ENCODE data around the gene EIF1AX. TPM values are rescaled to one million over a fixed set of nuclear protein-coding genes. Genes with fewer than 3 reads are reported as not detected.

Gene EIF1AX
- total and polyA plus RNA-seq, 2 experiments from 2014 or later, result 54.1 to 126 TPM

- 60 to 61% methylated on average over 6 of the region's 6 CpGs for WGBS, 2 experiments (ENCODE audit: low coverage in 1 of 2, low lambda C conversion rate in 2 of 2, missing lambda C conversion rate in 2 of 2)
- Histone ChIP-seq H3K4me1 (ENCODE audit: insufficient read depth) (peaks cover 14% of the 10 kb centered on the region; the same call in 1 of the 2 replicates), H3F3A (ENCODE audit: insufficient read depth) (peaks cover 25% of the 10 kb centered on the region), H3K4me2 (ENCODE audit: unreplicated experiment) (no peak overlapping the region), H3K79me2 (ENCODE audit: insufficient read depth) (peaks cover 31% of the 10 kb centered on the region), H3K4me3 (no peak overlapping the region), H3K36me3 (ENCODE audit: low read depth) (peaks cover 8% of the 10 kb centered on the region), H4K20me1 (ENCODE audit: insufficient read depth) (peaks cover 15% of the 10 kb centered on the region), H3K9ac (no peak overlapping the region), H3K27ac (no peak overlapping the region), H2AFZ (no peak overlapping the region), H3K27me3 (replicated peaks; ENCODE audit: insufficient read depth) (no peaks in the 10 kb centered on the region), H3K9me2 (ENCODE audit: insufficient read depth) (no peaks in the 10 kb centered on the region), H3K9me3 (ENCODE audit: low read depth) (no peaks in the 10 kb centered on the region)
- in situ Hi-C loops (cut with MboI), result no loop called here
- no peak for TF ChIP-seq EZH2 (IDR thresholded peaks at IDR 0.05; ENCODE audit: insufficient read depth, poor library complexity, severe bottlenecking)
- no peak for TF ChIP-seq EZH2phosphoT487 (IDR thresholded peaks at IDR 0.05; ENCODE audit: insufficient read depth, low read depth)
- no peak for DNase-seq
Measured at GRCh38 chrX:20143111-20143510, 1.5 kb upstream of the EIF1AX start.

GRCh38 chrX:20140420-20140819 is 1.2 kb downstream of the EIF1AX start:
- TF ChIP-seq EZH2 (IDR thresholded peaks at IDR 0.05; ENCODE audit: insufficient read depth, poor library complexity, severe bottlenecking) (no peak), EZH2phosphoT487 (IDR thresholded peaks at IDR 0.05; ENCODE audit: insufficient read depth, low read depth) (no peak)
- peak; percentile 27 for DNase-seq
- peaks cover 57% of the 10 kb centered on the region for H3K79me2 ChIP-seq (ENCODE audit: insufficient read depth)
- WGBS, 2 experiments (ENCODE audit: low coverage in 1 of 2, low lambda C conversion rate in 2 of 2, missing lambda C conversion rate in 2 of 2), result 0 to 3% methylated on average over 3 of the region's 3 CpGs
- peak overlapping the region; percentile 96 for H3K4me2 ChIP-seq (ENCODE audit: unreplicated experiment)
- peaks cover 15% of the 10 kb centered on the region for H4K20me1 ChIP-seq (ENCODE audit: insufficient read depth)
- peaks cover 21% of the 10 kb centered on the region for H3K36me3 ChIP-seq (ENCODE audit: low read depth)
- H3K9ac ChIP-seq, result peak overlapping the region; percentile 96
- peak overlapping the region; percentile 91 for H3K27ac ChIP-seq
- H3F3A ChIP-seq (ENCODE audit: insufficient read depth), result peaks cover 28% of the 10 kb centered on the region
- peaks cover 14% of the 10 kb centered on the region; the same call in 1 of the 2 replicates for H3K4me1 ChIP-seq (ENCODE audit: insufficient read depth)
- H3K27me3 ChIP-seq (replicated peaks; ENCODE audit: insufficient read depth), result no peaks in the 10 kb centered on the region
- in situ Hi-C loops (cut with MboI), result no loop called here
- no peaks in the 10 kb centered on the region for H3K9me3 ChIP-seq (ENCODE audit: low read depth)
- H2AFZ ChIP-seq, result no peak overlapping the region
- H3K4me3 ChIP-seq, result peak overlapping the region; percentile 82
- H3K9me2 ChIP-seq (ENCODE audit: insufficient read depth), result no peaks in the 10 kb centered on the region

- Histone ChIP-seq H3K4me3 (peak overlapping the region; percentile 82), H3K36me3 (ENCODE audit: low read depth) (peaks cover 23% of the 10 kb centered on the region), H3K4me1 (ENCODE audit: insufficient read depth) (peaks cover 14% of the 10 kb centered on the region; the same call in 1 of the 2 replicates), H3K27ac (peak overlapping the region; percentile 91), H3F3A (ENCODE audit: insufficient read depth) (peaks cover 28% of the 10 kb centered on the region), H3K9me3 (ENCODE audit: low read depth) (no peaks in the 10 kb centered on the region), H3K27me3 (replicated peaks; ENCODE audit: insufficient read depth) (no peaks in the 10 kb centered on the region), H3K4me2 (ENCODE audit: unreplicated experiment) (peak overlapping the region; percentile 96), H3K79me2 (ENCODE audit: insufficient read depth) (peaks cover 62% of the 10 kb centered on the region), H4K20me1 (ENCODE audit: insufficient read depth) (peaks cover 15% of the 10 kb centered on the region), H3K9ac (peak overlapping the region; percentile 96), H3K9me2 (ENCODE audit: insufficient read depth) (no peaks in the 10 kb centered on the region), H2AFZ (no peak overlapping the region)
- in situ Hi-C loops (cut with MboI), result no loop called here
- DNase-seq, result peak; percentile 90
- 12 to 15% methylated on average over 2 of the region's 2 CpGs for WGBS, 2 experiments (ENCODE audit: low coverage in 1 of 2, low lambda C conversion rate in 2 of 2, missing lambda C conversion rate in 2 of 2)
- no peak for TF ChIP-seq EZH2phosphoT487 (IDR thresholded peaks at IDR 0.05; ENCODE audit: insufficient read depth, low read depth)
- no peak for TF ChIP-seq EZH2 (IDR thresholded peaks at IDR 0.05; ENCODE audit: insufficient read depth, poor library complexity, severe bottlenecking)
Measured at GRCh38 chrX:20139966-20140365, 1.7 kb downstream of the EIF1AX start.

DNA sequence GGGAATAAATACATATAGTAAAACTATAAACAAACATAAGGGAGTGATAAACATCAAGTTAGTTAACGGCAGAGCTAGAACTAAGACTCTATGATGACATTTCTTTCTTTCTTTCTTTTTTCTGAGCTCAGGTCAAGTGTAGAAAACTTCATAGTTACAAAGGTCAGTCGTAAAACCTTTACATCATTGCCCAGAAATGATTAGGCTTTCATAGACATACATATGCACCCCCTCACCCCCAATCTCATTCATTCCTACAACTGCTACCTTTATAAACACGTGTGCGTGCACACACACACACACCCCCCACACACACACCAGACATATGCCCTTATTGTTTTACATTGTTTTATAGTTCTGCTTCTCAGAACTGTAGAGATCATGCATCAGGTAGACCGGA is 5.7 kb downstream of the EIF1AX start:
- Histone ChIP-seq H3K9me2 (ENCODE audit: insufficient read depth) (no peaks in the 10 kb centered on the region), H3K27ac (no peak overlapping the region), H4K20me1 (ENCODE audit: insufficient read depth) (peaks cover 15% of the 10 kb centered on the region), H2AFZ (no peak overlapping the region), H3K9me3 (ENCODE audit: low read depth) (no peaks in the 10 kb centered on the region), H3F3A (ENCODE audit: insufficient read depth) (peaks cover 34% of the 10 kb centered on the region), H3K4me2 (ENCODE audit: unreplicated experiment) (no peak overlapping the region), H3K36me3 (ENCODE audit: low read depth) (peaks cover 37% of the 10 kb centered on the region), H3K4me1 (ENCODE audit: insufficient read depth) (peaks cover 14% of the 10 kb centered on the region), H3K79me2 (ENCODE audit: insufficient read depth) (peaks cover 79% of the 10 kb centered on the region), H3K27me3 (replicated peaks; ENCODE audit: insufficient read depth) (no peaks in the 10 kb centered on the region), H3K9ac (no peak overlapping the region), H3K4me3 (no peak overlapping the region)
- DNase-seq, result no peak
- WGBS, 2 experiments (ENCODE audit: low coverage in 1 of 2, low lambda C conversion rate in 2 of 2, missing lambda C conversion rate in 2 of 2), result 67 to 69% methylated on average over 3 to 5 of the region's 5 CpGs
- TF ChIP-seq EZH2 (IDR thresholded peaks at IDR 0.05; ENCODE audit: insufficient read depth, poor library complexity, severe bottlenecking), result no peak
- in situ Hi-C loops (cut with MboI), result no loop called here

DNA sequence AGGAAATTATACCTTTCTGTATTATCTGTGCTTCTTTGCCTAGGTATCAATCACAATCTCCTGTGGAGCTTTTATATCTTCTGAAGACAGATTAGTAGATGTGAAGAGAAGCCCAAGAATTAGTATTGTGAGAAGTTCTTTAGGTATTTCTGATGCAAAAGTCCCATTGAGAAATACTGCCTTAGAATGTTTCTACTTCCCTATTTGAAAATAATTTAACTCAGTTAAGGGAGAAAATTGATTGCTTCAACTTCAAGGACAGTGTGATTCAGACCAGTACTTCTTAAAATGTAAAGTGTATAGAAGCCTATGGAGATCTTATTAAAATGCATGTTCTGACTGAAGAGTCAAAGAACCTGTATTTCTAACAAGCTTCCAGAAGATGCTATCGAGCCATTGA is 9.0 kb downstream of the EIF1AX start:
- peaks cover 41% of the 10 kb centered on the region for H3K36me3 ChIP-seq (ENCODE audit: low read depth)
- in situ Hi-C loops (cut with MboI), result no loop called here

More for the DNA sequence above, 9.0 kb downstream of the EIF1AX start:
- Histone ChIP-seq H2AFZ (no peak overlapping the region), H3F3A (ENCODE audit: insufficient read depth) (peaks cover 37% of the 10 kb centered on the region; the same call in 1 of the 2 replicates), H4K20me1 (ENCODE audit: insufficient read depth) (no peaks in the 10 kb centered on the region), H3K79me2 (ENCODE audit: insufficient read depth) (peaks cover 49% of the 10 kb centered on the region), H3K27ac (0 out of 2 replicates have a peak overlapping the region, but pooled peaks have one; percentile 18), H3K9me2 (ENCODE audit: insufficient read depth) (no peaks in the 10 kb centered on the region), H3K9ac (no peak overlapping the region), H3K27me3 (replicated peaks; ENCODE audit: insufficient read depth) (no peaks in the 10 kb centered on the region), H3K4me2 (ENCODE audit: unreplicated experiment) (no peak overlapping the region), H3K4me1 (ENCODE audit: insufficient read depth) (peaks cover 5% of the 10 kb centered on the region), H3K4me3 (no peak overlapping the region), H3K9me3 (ENCODE audit: low read depth) (no peaks in the 10 kb centered on the region)
- no peak for TF ChIP-seq EZH2 (IDR thresholded peaks at IDR 0.05; ENCODE audit: insufficient read depth, poor library complexity, severe bottlenecking)
- TF ChIP-seq EZH2phosphoT487 (IDR thresholded peaks at IDR 0.05; ENCODE audit: insufficient read depth, low read depth), result no peak
- DNase-seq, result peak; percentile 28
- 100% methylated on average over 1 of the region's 1 CpG for WGBS, 2 experiments (ENCODE audit: low coverage in 1 of 2, low lambda C conversion rate in 2 of 2, missing lambda C conversion rate in 2 of 2)
